ENCODE results near the gene NPC1.

GRCh38 chr18:23550898-23551297 is 35.4 kb downstream of the NPC1 start:
- TF ChIP-seq POLR2A (IDR thresholded peaks at IDR 0.05) (no peak), EP300 (IDR thresholded peaks at IDR 0.05) (no peak)
- TF ChIP-seq, protein P1, sequence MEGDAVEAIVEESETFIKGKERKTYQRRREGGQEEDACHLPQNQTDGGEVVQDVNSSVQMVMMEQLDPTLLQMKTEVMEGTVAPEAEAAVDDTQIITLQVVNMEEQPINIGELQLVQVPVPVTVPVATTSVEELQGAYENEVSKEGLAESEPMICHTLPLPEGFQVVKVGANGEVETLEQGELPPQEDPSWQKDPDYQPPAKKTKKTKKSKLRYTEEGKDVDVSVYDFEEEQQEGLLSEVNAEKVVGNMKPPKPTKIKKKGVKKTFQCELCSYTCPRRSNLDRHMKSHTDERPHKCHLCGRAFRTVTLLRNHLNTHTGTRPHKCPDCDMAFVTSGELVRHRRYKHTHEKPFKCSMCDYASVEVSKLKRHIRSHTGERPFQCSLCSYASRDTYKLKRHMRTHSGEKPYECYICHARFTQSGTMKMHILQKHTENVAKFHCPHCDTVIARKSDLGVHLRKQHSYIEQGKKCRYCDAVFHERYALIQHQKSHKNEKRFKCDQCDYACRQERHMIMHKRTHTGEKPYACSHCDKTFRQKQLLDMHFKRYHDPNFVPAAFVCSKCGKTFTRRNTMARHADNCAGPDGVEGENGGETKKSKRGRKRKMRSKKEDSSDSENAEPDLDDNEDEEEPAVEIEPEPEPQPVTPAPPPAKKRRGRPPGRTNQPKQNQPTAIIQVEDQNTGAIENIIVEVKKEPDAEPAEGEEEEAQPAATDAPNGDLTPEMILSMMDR (IDR thresholded peaks at IDR 0.05), result no peak
